ENCODE measurements around the gene ADAM21.
"Not testable (repeated sequence)": the region's sequence is repeated elsewhere in the genome, so short reads cannot be mapped to it uniquely, and the experiment has no call there.

Gene ADAM21

DNA sequence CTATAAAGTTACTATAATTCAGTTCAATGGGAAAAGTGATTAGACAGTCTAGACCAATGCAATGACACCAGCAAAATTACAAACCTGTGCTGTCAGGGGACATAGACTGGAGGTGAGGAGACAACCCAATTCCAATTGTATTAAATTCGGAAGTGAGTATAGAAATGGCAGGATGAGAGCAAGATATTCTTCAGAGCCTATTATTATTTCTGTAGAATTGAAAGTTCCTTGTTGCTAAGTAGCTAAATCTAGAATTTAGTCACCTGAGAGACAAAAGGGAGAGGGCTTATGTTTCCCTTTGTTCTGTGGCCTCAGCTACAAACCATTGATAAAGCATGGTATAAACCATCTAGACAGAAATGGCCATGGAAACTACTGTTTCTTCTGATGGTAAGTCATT lies at the start of gene ADAM21:
Gene ADAM21, plus strand, starts transcription at position 301 of the 400 bp plus-strand sequence. CDS start 5,326 bp downstream, outside the sequence.
- DNase-seq (ENCODE audit: low read depth, low spot score) = no peak

DNA sequence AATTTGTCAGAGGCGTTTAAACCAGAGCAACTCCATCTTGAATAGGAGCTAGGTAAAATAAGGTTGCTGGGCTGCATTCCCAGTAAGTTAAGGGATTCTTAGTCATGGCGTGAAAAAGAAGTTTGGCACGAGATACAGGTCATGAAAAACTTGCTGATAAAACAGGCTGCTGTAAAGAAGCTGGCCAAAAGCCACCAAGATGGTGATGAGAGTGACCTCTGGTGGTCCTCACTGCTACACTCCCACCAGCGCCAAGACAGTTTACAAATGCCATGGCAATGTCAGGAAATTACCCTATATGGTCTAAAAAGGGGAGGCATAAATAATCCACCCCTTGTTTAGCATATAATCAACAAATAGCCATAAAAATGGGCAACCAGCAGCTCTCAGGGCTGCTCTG lies 48.6 kb upstream of the ADAM21 start:
- DNase-seq (ENCODE audit: low read depth, low spot score) = peak; percentile 77

DNA sequence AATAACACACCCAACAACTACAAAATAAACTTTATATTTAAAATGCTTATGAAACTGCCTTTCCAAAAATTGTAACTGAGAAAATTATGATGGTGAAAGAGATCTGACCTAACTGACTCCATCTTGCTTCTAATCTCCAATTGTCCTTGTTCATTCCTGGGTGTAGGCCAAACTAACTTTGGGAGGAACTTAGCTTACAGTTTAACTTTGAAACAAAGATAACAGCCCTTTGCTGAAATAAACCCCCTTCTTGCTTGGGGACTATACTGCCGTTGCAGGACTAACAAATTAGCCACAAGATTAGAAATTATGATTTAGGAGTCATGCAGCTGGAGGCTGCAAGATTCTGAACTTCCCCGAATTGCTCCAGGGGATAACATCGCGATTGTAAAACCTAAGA lies 45.8 kb upstream of the ADAM21 start:
- not testable (repeated sequence) for DNase-seq (ENCODE audit: low read depth, low spot score)

GRCh38 chr14:70407621-70408020 lies 44.4 kb upstream of the ADAM21 start:
- no peak for DNase-seq (ENCODE audit: low read depth, low spot score)

DNA sequence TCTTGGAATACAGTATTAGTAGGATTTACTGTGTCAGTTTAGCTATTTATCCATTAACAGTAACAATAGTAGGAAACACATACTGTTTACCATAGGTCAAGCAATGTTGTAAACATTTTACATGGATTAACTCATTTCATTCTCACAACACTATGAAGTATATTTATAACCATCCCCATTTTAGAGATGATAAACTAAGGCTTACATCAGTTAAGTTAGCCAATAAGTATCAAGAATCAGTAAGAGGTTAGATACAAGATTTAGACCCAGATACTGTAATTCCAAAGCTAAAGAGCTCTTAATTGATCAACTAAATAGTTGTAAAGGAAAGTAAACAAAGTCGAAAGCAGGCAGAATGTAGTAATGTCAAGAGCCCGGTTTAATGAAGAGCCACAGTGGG lies 36.2 kb upstream of the ADAM21 start:
- DNase-seq (ENCODE audit: low read depth, low spot score) = no peak

- peak; percentile 28 for DNase-seq (ENCODE audit: low read depth, low spot score)
These were observed 35.6 kb upstream of the ADAM21 start for GRCh38 chr14:70416338-70416724.

GRCh38 chr14:70416725-70417349 lies 35.1 kb upstream of the ADAM21 start, which contains the start of gene SYNJ2BP:
Gene SYNJ2BP, minus strand, starts transcription at chr14:70417090. Its CDS starts 127 bp downstream, at chr14:70416963.
- peak; percentile 86 for DNase-seq (ENCODE audit: low read depth, low spot score)

DNA sequence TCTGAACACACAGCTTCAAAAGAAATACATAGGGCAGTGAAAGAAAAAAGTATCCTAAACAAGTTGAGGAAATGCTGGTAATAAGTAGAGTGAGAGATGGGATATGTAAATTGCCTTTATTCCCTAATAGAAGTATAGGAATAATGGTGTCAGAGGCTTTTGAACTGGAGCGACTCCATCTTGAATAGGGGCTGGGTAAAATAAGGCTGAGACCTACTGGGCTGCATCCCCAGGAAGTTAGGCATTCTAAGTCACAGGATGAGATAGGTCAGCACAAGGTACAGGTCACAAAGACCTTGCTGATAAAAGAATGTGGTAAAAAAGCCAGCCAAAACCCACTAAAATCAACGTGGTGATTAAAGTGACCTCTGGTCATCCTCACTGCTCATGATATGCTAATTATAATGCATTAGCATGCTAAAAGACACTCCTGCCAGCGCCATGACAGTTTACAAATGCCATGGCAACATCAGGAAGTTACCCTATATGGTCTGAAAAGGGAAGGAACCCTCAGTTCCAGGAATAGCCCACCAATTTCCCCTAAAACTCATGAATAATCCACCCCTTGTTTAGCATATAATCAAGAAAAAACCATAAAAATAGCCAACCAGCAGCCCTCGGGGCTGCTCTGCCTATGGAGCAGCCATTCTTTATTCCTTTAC lies 32.6 kb upstream of the ADAM21 start:
- DNase-seq (ENCODE audit: low read depth, low spot score) = not testable (repeated sequence)

- DNase-seq (ENCODE audit: low read depth, low spot score) = no peak
These were observed 29.4 kb upstream of the ADAM21 start for GRCh38 chr14:70422538-70422937.

- DNase-seq (ENCODE audit: low read depth, low spot score) = no peak
These were observed 26.6 kb upstream of the ADAM21 start for GRCh38 chr14:70425354-70425753.

DNA sequence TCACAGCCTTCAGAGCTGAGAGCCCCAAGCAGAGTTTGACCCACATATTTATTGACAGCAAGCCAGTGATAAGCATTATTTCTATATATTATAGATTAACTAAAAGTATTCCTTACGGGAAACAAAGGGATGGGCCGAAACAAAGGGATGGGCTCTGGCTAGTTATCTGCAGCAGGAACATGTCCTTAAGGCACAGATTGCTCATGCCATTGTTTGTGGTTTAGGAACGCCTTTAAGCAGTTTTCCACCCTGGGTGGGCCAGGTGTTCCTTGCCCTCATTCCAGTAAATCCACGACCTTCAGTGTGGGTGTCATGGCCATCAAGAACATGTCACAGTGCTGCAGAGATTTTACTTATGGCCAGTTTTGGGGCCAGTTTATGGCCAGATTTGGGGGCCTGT lies 25.4 kb upstream of the ADAM21 start:
- DNase-seq (ENCODE audit: low read depth, low spot score) = not testable (repeated sequence)

DNA sequence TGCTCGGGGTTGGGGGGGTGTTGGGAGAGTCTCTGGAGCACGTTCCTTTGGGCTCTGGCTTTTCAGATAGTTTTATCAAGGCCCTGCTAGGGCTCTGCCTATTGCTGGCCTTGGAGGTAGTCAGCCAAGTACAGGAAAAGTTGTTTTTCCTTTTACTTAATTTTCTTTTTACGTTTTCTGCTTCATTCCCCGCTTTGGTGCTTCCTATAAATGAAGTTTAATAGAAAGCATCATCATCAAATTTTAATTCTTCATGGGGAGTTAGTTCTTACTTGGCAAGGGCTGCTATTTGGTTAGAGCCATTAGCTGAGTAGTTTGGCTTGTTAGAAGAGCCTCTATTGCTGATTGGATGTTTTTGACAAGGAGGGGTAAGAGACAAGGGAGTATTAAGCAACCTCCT lies 15.1 kb upstream of the ADAM21 start:
- no peak for DNase-seq (ENCODE audit: low read depth, low spot score)

DNA sequence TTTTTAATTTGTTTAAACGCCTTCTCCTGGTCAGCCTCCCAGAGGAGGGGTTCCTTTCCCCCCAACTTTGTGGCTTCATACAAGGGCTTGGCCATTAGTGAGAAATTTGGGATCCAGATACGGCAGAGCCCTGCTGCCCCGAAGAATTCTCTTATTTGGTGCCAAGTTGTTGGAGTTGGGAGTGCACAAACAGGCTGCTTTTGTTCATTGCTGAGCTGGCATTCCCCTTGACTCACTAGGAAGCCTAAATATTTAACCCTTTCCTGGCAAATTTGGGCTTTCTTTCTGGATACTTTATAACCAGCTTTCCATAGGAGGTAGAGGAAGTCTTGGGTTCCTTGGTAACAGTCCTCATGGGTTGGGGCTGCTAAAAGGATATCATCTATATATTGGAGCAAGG lies 10.3 kb upstream of the ADAM21 start:
- DNase-seq (ENCODE audit: low read depth, low spot score) = peak; percentile 10

DNA sequence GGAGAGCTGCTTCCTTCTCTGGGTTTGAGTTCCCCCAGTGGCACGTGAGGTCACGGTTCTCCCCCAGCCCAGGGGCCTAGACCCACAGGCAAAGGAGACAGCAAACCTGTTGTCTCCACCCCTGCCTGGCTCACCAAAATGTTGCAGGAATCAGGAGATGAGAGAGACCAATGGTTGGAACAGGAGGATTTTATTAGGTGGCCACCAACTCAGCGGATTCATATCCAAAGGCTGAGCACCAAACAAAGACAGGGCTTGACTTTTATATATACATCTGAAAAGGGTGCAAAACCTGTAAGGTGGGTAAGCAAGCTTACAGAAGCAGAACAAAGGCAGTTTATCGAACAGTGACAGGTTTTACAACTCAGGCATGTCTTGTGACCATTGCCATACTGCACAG lies 9.2 kb upstream of the ADAM21 start:
- no peak for DNase-seq (ENCODE audit: low read depth, low spot score)

- DNase-seq (ENCODE audit: low read depth, low spot score) = no peak
These were observed 3.2 kb upstream of the ADAM21 start for GRCh38 chr14:70448633-70449340.

- DNase-seq (ENCODE audit: low read depth, low spot score) = no peak
These were observed 2.8 kb downstream of the ADAM21 start for GRCh38 chr14:70454731-70455130.

- DNase-seq (ENCODE audit: low read depth, low spot score) = no peak
These were observed 16.8 kb downstream of the ADAM21 start for GRCh38 chr14:70468731-70469130.

- not testable (repeated sequence) for DNase-seq (ENCODE audit: low read depth, low spot score)
These were observed 19.0 kb downstream of the ADAM21 start for GRCh38 chr14:70470863-70471563.

GRCh38 chr14:70472253-70473159 lies 20.5 kb downstream of the ADAM21 start:
- no peak for DNase-seq (ENCODE audit: low read depth, low spot score)

DNA sequence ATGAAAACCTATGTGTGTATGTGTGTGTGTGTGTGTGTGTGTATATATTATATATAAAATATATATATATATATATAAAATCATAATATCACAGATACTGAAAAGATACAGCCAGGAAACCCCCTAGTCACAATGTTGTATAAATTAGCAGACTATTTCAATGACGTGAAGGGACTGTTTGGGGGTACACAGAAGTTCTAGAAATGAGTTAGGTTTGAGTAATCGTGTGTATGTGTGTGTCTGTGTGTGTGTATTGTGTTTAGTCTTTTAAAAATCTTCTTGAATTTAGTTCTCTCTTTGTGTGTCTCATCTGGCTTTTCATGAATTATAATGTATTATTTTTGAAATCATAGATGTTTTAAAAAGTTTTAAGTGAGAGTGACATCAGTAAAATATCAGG lies 21.9 kb downstream of the ADAM21 start:
- DNase-seq (ENCODE audit: low read depth, low spot score) = no peak

- DNase-seq (ENCODE audit: low read depth, low spot score) = not testable (repeated sequence)
These were observed 23.5 kb downstream of the ADAM21 start for GRCh38 chr14:70475459-70475858.
